NCI-H2196 (cell line): ENCODE data around the gene CELSR1.
A peak's percentile ranks its signal among the peaks of the same experiment; 100 is the strongest.
"Not testable (repeated sequence)": the region's sequence is repeated elsewhere in the genome, so short reads cannot be mapped to it uniquely, and the experiment has no call there.

ENCODE experiments used
- DNase-seq: peaks from one replicate; lab custom pipeline; 2025; ENCODE audit not compliant: unreplicated experiment; lab: John Stamatoyannopoulos, UW

Gene CELSR1

DNA sequence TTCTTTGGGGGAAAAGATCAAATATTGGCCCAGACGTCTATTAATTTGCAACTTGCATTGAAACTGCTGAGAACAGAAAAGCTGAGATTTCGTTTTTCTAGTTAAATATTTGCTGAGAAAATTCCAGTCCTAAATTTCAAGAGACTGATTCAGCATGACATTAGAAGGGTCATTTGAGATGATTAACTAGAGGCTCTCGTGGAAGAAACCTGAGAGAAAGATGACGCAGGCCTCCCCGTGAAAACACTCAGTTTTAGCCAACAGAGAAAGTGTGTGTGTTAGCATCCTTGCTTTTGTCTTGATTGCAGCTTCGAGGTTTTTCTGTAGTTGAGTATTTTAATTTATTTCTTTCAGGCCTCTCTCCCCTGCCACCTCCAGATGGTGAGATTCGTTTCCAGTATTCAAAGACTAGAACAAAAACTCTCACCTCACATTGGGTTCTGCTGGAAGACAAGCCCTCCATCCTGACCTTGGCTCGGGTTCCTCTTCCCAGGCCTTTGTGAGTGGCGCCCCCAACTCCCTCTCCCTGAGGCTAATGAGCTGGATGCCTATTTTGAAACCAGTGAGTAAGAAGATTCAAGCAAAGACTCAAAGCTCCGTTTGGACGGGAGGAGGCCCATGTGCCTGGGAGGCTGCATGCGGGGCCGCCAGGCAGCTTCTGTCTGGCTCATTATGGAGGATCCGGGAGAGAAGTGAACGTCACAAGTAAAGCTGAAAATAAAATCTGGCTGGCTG, 52.4 kb downstream of the CELSR1 start:
- DNase-seq = no peak

DNA sequence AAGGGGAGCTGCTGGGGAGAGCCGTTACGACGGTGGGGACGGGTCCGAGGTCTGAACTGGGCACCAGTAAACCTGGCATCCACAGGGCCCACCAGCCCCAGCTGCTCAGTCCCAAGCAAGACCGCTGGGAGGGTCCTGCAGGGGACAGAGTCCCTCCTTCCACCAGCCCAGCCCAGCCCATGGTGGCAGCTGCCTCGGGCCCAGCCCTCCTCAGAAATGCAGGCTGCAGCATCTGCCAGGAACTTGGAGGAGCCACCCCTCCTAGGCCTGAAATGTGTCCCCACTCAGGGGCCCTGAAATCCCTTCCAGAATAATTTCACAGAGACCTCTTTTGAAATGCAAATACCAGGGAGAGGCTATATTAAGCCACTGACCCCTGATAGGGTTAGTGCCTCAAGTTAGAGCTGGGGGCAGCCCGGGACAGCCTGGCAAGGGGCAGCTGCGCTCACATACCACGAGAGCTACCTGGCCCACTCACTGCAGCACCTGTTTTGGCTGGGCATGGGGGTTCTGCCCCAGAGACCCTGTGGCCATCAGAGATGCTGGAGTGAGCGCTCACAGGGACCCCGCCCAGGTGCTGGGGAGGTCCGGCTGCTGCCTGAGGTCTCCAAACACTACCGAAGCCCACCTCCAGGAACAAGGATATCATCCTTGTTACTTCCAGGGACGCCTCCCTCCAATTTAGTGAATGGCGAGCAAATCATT, 53.1 kb downstream of the CELSR1 start:
- DNase-seq = no peak

DNA sequence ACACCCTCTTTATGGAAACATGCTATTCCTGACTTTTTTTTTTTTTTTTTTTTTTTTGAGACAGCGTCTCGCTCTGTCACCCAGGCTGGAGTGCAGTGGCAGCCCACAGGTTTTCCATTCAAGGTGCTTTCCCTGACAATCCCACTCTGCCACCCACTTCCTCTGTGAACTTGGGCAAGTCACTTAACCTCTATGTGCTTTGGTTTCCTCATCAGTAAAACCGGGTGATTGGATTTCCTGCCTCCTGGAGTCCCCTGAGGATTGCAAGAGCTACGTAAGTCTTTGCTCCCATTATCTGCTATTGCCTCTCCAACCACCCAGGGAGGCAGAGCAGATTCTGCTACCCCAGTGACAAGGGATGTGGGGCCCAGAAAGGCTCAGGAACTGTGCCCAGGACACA, 54.1 kb downstream of the CELSR1 start:
- no peak for DNase-seq

DNA sequence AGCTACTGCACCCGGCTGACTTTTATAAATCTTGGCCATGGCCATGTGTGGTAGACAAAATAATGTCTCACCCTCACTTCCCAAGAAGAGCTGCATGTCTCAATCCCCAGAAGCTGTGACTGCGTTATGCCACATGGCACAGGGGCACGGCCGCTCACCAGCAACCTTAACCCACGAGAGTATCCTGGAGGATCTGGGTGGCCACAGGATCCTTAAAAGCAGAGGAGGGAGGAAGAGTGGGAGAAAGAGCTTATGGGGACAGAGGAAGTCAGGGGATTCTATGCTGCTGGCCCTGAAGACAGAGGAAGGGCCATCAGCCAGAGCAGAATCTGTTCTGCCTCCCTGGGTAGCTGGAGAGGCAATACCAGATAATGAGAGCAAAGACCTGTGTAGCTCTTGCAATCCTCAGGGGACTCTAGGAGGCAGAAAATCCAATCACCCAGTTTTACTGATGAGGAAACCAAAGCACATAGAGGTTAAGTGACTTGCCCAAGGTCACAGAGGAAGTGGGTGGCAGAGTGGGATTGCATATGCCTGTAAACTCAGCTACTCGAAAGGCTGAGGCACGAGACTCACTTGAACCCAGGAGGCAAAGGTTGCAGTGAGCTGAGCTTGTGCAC, 55.3 kb downstream of the CELSR1 start:
- DNase-seq = no peak

DNA sequence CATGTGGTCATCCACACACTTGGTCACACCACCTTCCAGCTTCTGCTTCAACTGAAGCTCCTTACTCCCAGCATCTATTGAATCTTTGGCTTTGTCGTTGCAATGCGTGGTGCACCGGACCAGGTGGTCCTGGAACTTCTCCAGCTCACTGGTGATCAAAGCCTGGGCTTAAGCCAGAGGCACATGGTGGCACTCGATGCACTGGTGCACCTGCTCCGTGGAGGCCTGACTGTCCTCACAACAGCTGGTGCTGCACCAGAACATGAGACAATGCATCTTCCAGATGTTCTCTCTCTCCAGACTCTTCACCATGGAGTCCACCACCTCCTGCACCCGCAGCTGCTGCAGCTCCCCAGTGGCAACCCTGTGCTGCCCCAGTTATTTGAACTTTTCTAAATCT, 56.0 kb downstream of the CELSR1 start:
- DNase-seq = no peak

DNA sequence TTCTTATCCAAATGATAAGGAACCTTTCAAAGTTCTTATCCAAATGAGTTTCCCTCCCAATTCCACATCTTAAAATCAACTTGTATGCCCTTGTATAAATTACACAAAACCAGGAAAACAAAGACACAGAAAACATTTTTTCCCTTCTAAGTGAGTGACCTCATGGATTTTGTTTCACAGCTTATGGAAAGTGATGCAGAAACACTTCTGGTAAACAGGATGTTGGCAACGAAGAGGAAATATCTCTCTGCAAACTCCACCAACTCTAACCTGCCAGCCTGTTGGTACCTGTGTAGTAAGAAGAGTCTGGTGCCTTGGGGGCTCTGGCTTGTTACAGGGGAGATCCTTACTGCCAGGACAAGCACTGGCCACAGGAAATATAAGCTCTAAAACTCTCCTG, 57.0 kb downstream of the CELSR1 start:
- no peak for DNase-seq

DNA sequence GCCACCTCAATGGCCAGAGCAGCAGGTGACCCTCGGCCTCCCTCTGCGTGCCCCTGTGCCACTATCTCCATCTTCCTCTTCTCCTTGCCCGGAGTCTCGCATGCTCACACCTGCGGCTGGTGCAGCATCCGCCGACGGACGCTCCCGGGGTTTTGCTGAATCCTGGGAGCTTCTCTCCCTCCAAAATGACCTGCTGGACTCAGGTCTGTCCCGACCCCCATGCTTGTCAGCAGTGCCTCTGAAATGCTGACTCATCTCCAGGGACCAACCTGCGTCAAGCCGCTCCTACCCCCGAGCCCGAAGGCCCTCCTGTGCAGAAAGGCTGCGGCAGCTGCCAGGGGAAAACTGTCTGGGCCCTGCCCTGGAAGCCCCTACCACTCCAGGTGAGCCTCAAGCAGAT, 58.4 kb downstream of the CELSR1 start:
- no peak for DNase-seq

DNA sequence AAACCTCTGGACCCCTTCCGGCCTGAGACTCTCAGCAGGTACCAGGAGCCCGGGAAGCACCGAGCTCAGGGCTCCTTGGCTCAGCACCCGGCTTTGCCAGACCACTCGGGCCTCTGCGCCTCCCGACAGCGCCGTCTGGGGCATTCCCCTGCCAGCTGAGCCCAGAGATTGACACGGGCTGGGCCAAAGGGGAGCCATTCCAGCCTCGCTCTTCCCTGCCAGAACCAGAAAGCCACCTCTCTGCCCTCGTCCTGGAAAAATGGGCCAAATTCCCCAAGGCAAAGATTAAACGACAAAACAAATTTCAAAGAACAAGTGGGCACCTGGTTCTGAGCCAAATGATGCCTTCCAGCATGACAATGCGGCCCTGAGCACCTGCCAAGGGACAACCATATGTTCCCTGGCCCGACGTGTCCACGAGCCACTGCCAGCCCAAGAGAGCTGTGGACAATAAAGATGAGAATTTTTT, 59.3 kb downstream of the CELSR1 start:
- no peak for DNase-seq

DNA sequence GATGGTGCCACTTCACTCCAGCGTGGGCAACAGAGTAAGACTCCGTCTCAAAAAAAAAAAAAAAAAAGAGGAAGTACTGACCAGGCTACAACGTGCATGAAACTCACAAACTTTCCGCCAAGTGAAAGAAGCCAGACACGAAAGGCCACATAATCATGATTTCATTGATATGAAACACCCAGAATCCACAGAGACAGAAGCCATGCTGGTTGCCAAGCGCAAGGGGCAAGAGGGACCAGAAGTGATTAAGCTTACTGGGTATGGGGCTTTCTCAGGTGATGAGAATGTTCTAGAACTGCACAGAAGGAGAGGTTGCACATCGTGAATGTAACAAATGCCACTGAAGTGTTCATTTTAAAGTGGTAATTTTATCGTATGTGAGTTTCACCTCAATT, 60.9 kb downstream of the CELSR1 start:
- DNase-seq = no peak

DNA sequence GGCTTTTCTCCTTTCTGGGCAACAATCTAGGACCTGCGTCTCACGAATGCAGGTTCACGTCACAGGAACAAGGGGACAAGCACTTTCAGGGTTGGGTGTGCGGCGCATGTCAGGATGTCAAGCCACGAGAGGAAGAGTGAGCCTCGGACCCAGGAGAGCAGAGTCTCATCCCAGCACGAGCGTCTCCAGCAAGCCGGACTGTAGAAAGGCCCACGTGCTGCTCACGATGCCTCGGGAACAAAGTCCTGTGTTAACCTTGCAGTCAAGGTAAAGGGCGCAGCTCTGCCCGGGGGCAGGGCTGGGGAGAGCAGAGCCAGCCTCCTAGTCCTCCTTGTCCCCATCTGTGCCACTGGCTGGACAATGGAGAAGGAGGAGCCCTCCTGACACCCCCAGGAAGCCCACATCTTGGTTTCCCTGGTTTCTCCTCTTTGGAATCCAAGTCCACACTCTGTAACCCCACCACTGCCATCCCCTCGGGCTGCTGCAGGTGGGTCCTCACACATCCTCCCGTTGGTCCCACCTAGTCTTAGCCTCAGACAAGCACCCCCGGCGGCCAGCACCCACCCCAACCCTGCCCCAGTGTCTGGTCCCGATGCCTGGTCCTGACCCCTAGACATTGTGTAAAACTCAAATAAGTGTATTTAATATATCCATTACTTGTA, 63.4 kb downstream of the CELSR1 start:
- DNase-seq = no peak

DNA sequence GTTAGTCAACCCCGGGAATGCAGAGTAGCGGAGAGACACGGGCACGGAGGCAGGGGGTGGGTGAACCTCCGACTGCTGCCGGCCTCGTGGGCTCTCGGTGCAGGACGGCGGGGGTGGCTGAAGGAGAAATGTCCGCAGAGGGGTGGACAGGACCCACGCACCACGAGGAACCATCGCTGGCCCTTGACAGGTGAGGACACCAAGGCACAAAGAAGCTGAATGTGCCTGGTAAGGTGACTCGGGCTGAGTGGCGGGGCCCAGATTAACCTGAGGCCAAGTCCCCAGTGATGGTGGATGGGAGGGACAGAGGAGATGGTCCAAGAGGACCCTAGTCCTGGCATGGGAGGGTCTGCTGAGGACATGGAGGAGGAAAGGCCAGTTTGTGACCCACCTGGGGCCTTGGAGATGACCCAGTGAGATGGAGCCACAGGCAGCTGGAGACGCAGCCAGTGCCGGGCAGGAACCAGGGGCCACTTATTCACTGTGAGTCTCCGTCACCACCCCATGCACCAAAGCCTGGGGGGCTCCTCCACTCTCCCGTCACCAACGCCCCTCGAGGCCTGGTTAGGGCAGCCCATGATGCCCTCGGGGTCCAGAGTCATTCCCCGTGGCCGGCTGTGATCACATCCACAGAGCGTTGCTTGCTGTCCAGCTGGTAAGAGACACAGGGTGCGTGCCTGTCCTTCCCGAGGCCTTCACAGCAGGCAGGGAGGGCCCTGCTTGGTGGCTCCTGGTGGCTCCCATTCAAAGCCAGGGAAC, 64.2 kb downstream of the CELSR1 start:
- DNase-seq = no peak

DNA sequence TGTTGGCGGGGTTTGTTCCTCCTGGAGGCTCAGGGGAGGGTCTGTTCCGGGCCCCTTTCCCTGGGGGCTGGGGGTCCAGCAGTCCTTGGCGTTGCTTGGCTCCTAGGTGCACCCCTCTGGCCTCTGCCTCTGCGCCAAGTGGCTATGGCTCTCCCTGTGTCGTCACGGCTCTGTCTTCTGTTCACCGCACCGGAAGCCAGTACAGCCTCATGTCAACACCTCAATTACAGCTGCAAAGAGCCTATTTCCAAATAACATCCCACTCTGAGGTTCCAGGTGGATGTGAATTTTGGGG, 64.8 kb downstream of the CELSR1 start:
- no peak for DNase-seq

DNA sequence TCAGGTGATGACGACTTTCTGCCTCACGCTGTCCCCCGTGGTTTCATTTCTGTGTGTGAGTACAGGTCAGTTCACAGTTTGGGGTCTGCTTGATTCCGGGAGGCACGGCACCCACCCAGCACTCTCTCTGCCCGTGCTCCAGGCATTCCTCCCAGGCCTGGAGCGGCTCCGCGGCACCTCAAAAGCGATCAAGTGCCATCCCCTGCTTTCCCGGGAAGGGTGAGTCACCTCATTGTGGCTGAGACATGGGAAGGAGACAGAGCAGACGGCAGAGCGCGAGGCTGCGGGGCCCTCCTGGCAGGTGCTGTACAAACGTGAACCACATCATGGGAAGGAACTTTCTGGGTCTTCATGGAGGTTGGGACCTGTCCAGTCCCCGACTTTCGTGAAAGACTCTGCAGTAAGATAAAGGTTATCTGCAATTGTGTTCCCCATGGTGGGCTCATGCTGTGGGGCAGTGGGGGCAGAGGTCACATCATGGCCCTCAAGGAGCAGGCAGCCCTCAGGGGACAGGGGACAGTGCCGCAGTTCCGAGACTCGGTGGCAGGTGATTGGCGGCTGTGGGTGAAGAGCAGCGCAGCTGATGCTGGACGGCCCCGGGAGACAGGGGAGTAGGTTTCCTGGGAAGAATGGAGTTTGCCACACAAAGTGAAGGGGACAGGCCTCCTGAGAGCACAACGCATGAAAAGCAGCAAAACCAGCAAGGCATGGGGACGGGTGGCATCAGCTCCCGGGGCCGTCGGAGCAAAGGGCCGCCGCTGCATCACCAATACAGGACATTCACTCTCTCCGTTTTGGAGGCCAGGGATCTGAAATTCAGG, 65.3 kb downstream of the CELSR1 start:
- DNase-seq = no peak

DNA sequence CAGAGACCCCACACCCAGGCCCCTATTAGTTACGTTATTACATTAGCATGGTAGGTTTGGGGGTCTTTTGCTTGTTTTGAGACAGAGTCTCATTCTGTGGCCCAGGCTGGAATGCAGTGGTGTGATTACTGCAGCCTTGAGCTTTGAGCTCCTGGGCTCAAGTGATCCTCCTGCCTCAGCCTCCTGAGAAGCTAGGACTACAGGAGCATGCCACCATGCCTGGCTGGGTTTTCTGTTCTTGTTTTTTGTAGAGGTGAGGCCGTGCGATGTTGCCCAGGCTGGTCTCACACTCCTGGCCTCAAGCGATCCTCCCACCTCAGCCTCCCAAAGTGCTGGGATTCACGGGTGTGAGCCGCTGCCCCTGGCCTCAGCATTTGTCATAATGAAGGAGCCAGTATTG, 66.1 kb downstream of the CELSR1 start:
- not testable (repeated sequence) for DNase-seq

DNA sequence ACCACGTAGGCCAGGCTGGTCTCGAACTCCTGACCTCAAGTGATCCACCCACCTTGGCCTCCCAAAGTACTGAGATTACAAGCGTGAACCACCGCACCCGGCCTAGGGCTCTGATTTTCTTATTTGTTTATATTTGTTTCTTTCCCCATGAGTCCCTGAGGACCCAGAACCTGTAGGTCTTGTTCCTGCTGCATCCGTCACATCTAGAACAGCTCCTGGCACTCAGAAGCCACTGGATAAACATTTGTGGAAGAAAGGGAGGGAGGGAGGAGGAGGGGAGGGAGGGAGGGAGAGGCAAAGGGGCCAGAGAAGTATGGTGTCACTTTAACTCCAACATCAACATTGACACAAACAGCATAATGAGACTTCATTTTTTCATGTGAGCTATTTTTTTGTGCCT, 67.7 kb downstream of the CELSR1 start:
- no peak for DNase-seq

DNA sequence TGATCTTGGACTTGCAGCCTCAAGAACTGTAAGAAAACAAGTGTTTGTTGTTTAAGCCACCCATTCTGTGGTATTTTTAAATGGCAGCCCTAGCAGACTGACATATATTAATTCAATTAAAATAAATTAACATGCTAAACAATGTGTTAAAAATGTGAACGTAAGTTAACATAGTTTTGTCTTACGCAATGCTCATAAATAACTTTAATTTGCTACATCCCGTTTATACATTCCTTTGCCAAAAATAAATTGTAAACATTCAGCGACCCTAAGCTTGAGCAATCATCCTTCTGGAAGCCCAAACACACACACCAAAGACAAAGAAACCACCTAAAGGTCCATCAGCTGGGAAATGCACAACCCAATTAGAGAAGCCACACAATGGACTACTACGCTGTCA, 70.4 kb downstream of the CELSR1 start:
- no peak for DNase-seq

DNA sequence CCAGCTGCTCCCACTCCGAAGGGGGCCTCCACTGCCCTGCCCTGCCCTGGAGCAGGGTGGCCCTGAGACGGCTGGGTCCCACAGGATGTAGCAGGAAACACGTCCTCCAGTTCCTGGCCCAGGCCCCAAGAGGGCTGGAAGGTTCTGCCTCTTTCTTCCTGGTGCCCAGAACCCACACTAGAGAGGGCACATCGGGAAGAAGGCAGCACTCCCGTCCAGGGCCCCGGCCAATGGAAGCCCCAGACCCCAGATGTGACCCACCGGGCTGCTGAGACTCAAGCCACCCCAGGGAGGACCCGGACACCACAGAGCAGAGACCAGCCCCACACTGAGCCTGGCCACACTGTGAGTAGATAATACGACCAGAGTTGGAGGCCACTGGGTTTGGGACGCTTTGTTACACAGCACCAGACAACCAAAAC, 71.2 kb downstream of the CELSR1 start:
- DNase-seq = no peak

DNA sequence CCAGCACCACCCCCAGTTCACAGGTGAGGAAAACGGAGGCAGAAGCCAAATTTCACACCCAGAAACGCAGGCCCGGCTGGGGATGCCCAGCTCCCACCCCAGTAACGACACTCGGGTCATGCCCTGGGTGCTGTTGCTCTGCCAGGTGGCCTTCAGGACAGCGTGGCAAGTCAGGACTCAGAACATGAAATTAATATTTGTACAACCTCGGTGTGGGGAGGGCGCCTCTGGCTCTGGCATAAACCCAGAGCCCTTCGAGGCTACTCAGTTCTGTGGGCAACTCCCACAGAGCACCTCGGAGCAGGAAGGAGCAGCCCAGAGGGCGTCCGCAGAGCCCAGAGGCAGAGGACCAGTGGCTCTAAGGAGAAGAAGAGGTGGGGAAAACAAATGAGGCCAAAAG, 71.6 kb downstream of the CELSR1 start:
- DNase-seq = peak; percentile 26

DNA sequence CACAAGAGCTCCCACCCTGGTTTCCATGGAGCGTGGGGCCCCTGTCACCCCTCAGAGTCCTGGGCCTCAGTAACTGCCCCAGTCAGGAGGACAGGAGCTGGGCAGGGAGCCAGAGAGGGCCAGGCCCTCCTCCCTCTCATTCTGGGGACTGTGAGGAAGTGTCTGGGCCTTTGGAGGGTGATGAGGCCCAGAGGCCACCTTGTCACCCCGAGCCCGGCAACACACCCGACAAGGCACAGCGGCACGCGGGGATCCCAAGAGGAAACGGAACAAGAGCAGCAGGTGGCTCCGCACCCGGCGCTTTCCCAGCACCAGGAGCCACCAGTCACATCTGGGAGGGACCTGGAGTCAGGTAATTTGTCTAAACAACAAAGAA, 72.1 kb downstream of the CELSR1 start:
- no peak for DNase-seq

DNA sequence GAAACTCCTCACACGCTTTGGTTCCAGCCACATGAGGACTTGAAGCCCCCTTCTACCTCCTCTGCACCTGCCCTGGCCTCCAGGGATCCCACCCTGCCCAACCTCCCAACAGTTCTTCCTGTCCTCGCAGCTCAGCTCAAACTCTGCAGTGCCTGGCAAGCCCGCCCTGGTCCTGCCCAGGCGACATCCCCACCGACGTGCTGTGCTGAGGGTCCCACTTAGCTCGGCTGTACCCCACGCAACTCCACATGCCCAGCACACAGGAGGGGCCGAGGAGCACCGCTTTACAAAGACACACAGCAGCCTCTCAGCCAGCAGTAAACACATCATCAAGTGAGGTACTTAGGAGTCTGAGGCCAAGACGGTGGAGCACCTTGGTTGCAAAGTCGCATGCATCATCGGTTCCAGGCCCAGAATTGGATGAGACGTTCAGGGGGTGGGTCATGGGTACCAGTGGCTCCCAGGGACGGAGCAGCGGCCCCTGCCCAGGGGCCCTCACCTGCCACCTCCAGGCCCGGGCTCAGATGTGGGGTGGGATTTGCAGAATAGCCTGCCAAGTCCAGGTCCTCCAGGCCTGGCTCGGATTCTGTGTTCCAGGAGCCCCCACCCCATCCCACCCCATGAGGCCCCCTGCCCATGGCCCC, 72.6 kb downstream of the CELSR1 start:
- DNase-seq = no peak
